ENCODE data around the gene RFX1. TPM values are rescaled to one million over a fixed set of nuclear protein-coding genes. Genes with fewer than 3 reads are reported as not detected.

RFX1 gene
- total RNA-seq, 4 donors from 2014 or later, result 6.8 to 13.2 (median 10.1) TPM

DNA sequence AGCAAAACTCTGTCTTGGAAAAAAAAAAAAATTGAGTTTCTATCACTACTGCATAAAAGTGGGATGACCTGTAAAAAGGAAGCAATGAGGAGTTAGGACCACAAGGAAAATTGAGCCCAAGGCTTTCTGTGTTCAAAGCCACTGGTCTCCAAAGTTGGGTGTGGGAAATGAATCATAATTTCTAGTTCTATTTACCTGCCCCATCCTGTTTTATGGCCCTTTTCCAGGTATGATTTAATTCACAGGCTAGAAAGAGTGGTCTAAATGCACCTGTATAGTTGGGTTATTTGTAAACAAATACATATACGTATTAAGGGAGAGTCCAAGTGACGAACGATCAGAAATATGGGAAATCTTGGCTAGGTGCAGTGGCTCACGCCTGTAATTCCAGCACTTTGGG, 59.7 kb downstream of the RFX1 start:
- WGBS, result 79% methylated on average over 4 of the region's 4 CpGs
- Histone ChIP-seq H3K4me3 (no peak overlapping the region), H3K9me3 (no peaks in the 10 kb centered on the region), H3K27me3 (no peaks in the 10 kb centered on the region), H3K36me3 (no peaks in the 10 kb centered on the region), H3K27ac (no peak overlapping the region), H3K4me1 (no peaks in the 10 kb centered on the region)
- no peak for DNase-seq (ENCODE audit: low spot score in 2 of 2)
- TF ChIP-seq, protein P1, sequence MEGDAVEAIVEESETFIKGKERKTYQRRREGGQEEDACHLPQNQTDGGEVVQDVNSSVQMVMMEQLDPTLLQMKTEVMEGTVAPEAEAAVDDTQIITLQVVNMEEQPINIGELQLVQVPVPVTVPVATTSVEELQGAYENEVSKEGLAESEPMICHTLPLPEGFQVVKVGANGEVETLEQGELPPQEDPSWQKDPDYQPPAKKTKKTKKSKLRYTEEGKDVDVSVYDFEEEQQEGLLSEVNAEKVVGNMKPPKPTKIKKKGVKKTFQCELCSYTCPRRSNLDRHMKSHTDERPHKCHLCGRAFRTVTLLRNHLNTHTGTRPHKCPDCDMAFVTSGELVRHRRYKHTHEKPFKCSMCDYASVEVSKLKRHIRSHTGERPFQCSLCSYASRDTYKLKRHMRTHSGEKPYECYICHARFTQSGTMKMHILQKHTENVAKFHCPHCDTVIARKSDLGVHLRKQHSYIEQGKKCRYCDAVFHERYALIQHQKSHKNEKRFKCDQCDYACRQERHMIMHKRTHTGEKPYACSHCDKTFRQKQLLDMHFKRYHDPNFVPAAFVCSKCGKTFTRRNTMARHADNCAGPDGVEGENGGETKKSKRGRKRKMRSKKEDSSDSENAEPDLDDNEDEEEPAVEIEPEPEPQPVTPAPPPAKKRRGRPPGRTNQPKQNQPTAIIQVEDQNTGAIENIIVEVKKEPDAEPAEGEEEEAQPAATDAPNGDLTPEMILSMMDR (IDR thresholded peaks at IDR 0.05), result no peak
- TF ChIP-seq POLR2A (IDR thresholded peaks at IDR 0.05) (no peak), EP300 (IDR thresholded peaks at IDR 0.05) (no peak), POLR2AphosphoS5 (IDR thresholded peaks at IDR 0.05) (no peak)

DNA sequence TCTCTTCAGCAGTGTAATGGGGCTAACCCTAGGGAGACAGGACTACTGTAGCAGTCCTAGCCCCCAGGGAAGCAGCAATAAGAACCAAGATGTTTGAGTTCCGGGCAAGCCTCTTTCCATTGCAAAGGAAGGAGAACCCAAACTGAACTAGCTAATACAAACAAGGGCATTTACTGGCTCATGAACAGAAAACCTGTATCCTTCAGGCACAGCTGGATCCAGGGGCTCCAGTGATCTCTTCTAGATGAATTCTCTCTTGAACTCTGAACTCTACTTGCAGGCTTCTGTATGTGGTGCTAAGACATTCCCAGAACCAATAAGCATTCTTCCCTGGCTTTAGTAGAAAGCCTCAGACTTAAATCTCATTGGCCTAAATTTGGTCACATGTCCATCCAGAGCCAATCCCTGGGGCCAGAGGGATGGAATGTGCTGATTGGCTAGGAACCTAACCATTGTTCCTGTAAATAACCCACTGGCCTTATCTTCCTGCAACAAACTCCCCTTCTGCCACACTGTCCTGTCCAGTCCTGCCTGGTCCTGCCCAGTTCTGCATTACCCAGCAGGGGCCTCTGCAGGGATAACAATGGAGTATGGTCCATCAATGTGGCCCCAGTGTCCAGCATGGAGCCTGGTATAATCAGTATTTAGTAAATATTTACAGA, 64.0 kb downstream of the RFX1 start:
- TF ChIP-seq, protein P1 (IDR thresholded peaks at IDR 0.05), result no peak
- TF ChIP-seq EP300 (IDR thresholded peaks at IDR 0.05), result no peak
- no peak for TF ChIP-seq POLR2AphosphoS5 (IDR thresholded peaks at IDR 0.05)
- TF ChIP-seq POLR2A (IDR thresholded peaks at IDR 0.05), result no peak
- H3K27me3 ChIP-seq, result peaks cover 9% of the 10 kb centered on the region
- H3K4me3 ChIP-seq, result no peak overlapping the region
- H3K27ac ChIP-seq, result no peak overlapping the region
- no peak for DNase-seq (ENCODE audit: low spot score in 2 of 2)
- WGBS, result 100% methylated on average over 1 of the region's 1 CpG
- peaks cover 15% of the 10 kb centered on the region for H3K4me1 ChIP-seq
- H3K9me3 ChIP-seq, result no peaks in the 10 kb centered on the region
- H3K36me3 ChIP-seq, result no peaks in the 10 kb centered on the region

DNA sequence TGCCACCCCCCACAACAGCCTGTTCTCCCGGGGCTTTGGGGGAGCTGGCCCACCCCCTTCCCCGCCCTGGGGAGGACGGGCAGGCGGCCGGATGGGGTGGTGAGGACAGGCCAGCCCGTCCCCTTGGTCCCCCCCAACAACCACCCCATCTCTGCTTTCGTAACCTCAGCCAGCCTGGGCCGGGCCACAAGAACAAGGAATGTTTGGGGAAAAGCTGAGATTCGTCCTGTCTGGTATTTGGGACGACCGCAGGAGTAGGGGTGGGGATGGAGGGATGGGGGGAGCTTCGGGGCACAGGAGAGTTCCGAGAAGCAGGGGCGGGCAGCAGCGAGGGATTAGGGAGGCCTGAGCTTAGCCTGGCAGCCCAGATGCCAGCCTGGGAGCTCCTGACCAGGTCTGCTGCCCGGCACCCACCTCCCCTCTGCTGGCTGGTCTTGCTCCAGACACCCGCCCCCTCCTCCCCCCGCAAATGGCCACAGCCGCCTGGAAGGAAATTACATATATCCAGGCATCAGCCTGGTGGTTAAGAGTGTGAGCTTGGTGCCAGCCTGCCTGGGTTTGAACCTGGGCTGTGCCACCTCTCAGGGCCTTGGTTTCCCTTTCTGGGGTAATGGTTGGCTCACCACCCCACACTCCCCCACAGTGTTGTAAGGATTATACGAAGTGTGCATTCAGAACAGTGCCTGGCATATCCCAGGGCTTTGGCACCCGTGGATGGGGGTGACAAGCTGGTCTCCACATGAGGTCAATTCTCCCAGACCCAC, 67.6 kb downstream of the RFX1 start, which contains the start of gene PODNL1:
Gene PODNL1, minus strand, starts transcription at position 117 of the 764 bp plus-strand sequence. CDS start 236 bp downstream, outside the sequence.
- Histone ChIP-seq H3K9me3 (no peaks in the 10 kb centered on the region), H3K4me3 (peak within 1 kb of the TSS; percentile 33), H3K4me1 (peaks cover 15% of the 10 kb centered on the region), H3K27ac (no peak within 1 kb of the TSS), H3K36me3 (no peaks in the 10 kb centered on the region), H3K27me3 (peaks cover 9% of the 10 kb centered on the region)
- WGBS, result 0% methylated on average over 1 of the region's 21 CpGs
- no peak for TF ChIP-seq EP300 (IDR thresholded peaks at IDR 0.05)
- no peak for TF ChIP-seq POLR2A (IDR thresholded peaks at IDR 0.05)
- TF ChIP-seq, protein P1 (IDR thresholded peaks at IDR 0.05), result no peak
- TF ChIP-seq POLR2AphosphoS5 (IDR thresholded peaks at IDR 0.05), result no peak
- no peak for DNase-seq (ENCODE audit: low spot score in 2 of 2)

DNA sequence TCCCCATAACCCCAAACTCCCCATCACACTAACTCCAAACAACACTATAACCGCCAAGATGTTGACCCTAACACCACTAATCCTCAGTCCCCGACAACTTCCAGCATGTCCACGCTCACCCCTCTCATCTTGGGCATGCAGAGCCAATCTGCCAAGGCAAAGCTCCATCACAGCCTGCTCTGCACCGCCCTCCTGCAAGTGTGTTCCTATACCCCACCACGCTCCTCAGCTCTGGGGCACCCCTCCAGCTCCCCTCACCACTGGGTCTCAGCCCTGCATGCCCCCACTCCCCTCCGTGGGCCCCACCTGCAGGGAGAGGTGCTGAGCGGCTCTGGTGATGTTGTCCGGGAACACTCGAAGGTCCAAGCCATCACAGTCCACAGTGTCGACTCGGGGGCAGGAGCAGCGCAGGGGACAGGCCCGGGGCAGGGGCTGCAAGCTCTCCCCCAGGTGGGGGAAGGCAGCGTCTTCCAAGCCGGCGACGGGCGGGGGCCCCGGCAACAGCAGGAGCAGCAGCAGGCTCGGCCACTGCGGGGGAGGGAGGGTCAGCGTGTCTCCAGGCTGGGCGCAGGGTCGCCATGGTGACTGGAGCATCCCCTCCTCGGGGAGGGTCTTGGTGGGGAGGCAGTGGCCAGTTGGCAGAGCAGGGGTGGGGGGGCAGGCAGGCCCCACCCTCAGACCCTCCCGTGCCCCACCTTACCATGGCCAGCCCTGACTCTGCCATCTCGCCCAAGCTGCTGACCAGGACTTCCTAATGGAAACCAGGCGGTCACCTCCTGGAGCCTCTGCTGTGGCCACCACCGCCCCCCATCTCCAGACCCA, 68.4 kb downstream of the RFX1 start:
- DNase-seq (ENCODE audit: low spot score in 2 of 2), result no peak
- TF ChIP-seq, protein P1 (IDR thresholded peaks at IDR 0.05), result no peak
- Histone ChIP-seq H3K27me3 (peaks cover 9% of the 10 kb centered on the region), H3K4me3 (peak overlapping the region; percentile 33), H3K4me1 (peaks cover 15% of the 10 kb centered on the region), H3K9me3 (no peaks in the 10 kb centered on the region), H3K27ac (no peak overlapping the region), H3K36me3 (no peaks in the 10 kb centered on the region)
- 31% methylated on average over 9 of the region's 29 CpGs for WGBS

All from suprapubic skin (tissue), 4 donors.